Vagina (tissue), 2 donors: Measurements from ENCODE around the gene MYG1.

Experiments used
- CTCF ChIP-seq, 3 experiments: fragments of 450-650 bp in 2 of 3; fragments of 200-600 bp in 1 of 3; sonication (generic) in 1 of 3; IDR thresholded peaks; one replicate each; pipeline ENCODE4 v1.5.1; 2017 to 2019; ENCODE audit warnings: antibody characterized with exemption in 3 of 3, mild to moderate bottlenecking in 2 of 3, moderate library complexity in 2 of 3
- POLR2A ChIP-seq, 2 donors: fragments of 450-650 bp; IDR thresholded peaks; one replicate each; pipeline ENCODE4 v1.6.1; 2017; ENCODE audit warnings: antibody characterized with exemption in 2 of 2, mild to moderate bottlenecking in 2 of 2, moderate library complexity in 2 of 2
- POLR2AphosphoS5 ChIP-seq, 2 donors: sonication (generic); formaldehyde crosslinking; IDR thresholded peaks; one replicate each; pipeline ENCODE4 v1.9.0; 2017; ENCODE audit warnings: antibody characterized with exemption in 2 of 2, mild to moderate bottlenecking in 2 of 2, low read depth in 1 of 2; ENCODE audit not compliant: insufficient read depth in 1 of 2

GRCh38 chr12:53298164-53298563 is 1.3 kb upstream of the MYG1 start:
- TF ChIP-seq CTCF (IDR thresholded peaks at IDR 0.05) (no peak), POLR2A (IDR thresholded peaks at IDR 0.05) (no peak), POLR2AphosphoS5 (IDR thresholded peaks at IDR 0.05; ENCODE audit: insufficient read depth in 1 of 2, low read depth in 1 of 2) (no peak)
